Transverse colon (tissue), 4 donors: Measurements from ENCODE around the gene XXYLT1. TPM values are rescaled to one million over a fixed set of nuclear protein-coding genes. Genes with fewer than 3 reads are reported as not detected.
A peak's percentile ranks its signal among the peaks of the same experiment; 100 is the strongest.

Source experiments
- DNase-seq: peaks from one replicate; pipeline ENCODE4 v3.0.0-alpha.2; 2019
- H3K27ac ChIP-seq, 4 donors: fragments of 200-600 bp; sonication (generic); 2 replicates each; pipeline ENCODE4 v1.5.1; 2016 to 2018; ENCODE audit warnings: inconsistent platforms in 4 of 4
- H3K27me3 ChIP-seq: fragments of 200-600 bp; sonication (generic); 2 replicates; pipeline ENCODE4 v1.5.1; 2017; ENCODE audit warnings: inconsistent platforms
- H3K36me3 ChIP-seq, 4 donors: fragments of 200-600 bp; sonication (generic); 2 replicates each; pipeline ENCODE4 v1.5.1; 2017 to 2019; ENCODE audit warnings: inconsistent platforms in 4 of 4
- H3K4me1 ChIP-seq, 4 donors: fragments of 200-600 bp; sonication (generic); 2 replicates each; pipeline ENCODE4 v1.5.1; 2017 to 2020; ENCODE audit warnings: inconsistent platforms in 4 of 4
- H3K4me3 ChIP-seq, 4 donors: fragments of 200-600 bp; sonication (generic); 1 replicate in 1 of 4; 2 replicates in 3 of 4; pipeline versions ENCODE4 v1.5.1 to v1.6.1; 2017 to 2019; ENCODE audit warnings: inconsistent platforms in 4 of 4
- H3K9me3 ChIP-seq, 2 donors: fragments of 200-600 bp; sonication (generic); 2 replicates each; pipeline ENCODE4 v1.5.1; 2017 to 2019; ENCODE audit warnings: inconsistent platforms in 2 of 2
- EP300 ChIP-seq: sonication (generic); formaldehyde crosslinking; IDR thresholded peaks from one replicate; pipeline ENCODE4 v1.6.1; 2017; ENCODE audit warnings: antibody characterized with exemption, low read depth
- POLR2A ChIP-seq: fragments of 450-650 bp; IDR thresholded peaks from one replicate; pipeline ENCODE4 v1.6.1; 2016; ENCODE audit warnings: antibody characterized with exemption, mild to moderate bottlenecking, moderate library complexity
- POLR2AphosphoS5 ChIP-seq, 3 donors: sonication (generic); formaldehyde crosslinking; IDR thresholded peaks; one replicate each; pipeline ENCODE4 v1.6.1; 2016; ENCODE audit warnings: antibody characterized with exemption in 3 of 3
- WGBS, 2 donors: methylation state at CpG; one replicate each; pipeline ENCODE4 v1.1.5; 2018; ENCODE audit warnings: low coverage in 1 of 2; 5-methylcytosine and 5-hydroxymethylcytosine counted together
- in situ Hi-C, 4 donors: fragments of 200-750 bp; cut with MboI; loops; one replicate each; pipeline versions ENCODE4 v1.15.0 to v1.15.1; 2017; ENCODE audit warnings: low sequenced_read_pairs in 3 of 4, low pct_ligation_motif_present in 1 of 4, low pct_unique_long_range_greater_than_20kb in 1 of 4
- intact Hi-C: fragments of 100-400 bp; cut with DNase I; formaldehyde crosslinking; loops from one replicate; pipeline ENCODE4 v1.15.1; 2023; ENCODE audit warnings: low total_unique reads
- total RNA-seq, 4 donors: library from RNA; depleted of rRNA; stranded (reverse); fragments of >200 nt; gene quantifications; one replicate each; pipeline ENCODE4 v1.1.0, GENCODE V29; 2016
- TF ChIP-seq, protein P1 (sequence below), 5 experiments: fragments of 200-600 bp in 3 of 5; fragments of 450-650 bp in 2 of 5; sonication (generic) in 3 of 5; IDR thresholded peaks; 1 replicate in 2 of 5; 2 replicates in 3 of 5; pipeline ENCODE4 v1.5.1; 2016 to 2017; ENCODE audit warnings: antibody characterized with exemption in 5 of 5, inconsistent platforms in 3 of 5, mild to moderate bottlenecking in 2 of 5, moderate library complexity in 1 of 5

Gene XXYLT1
- total RNA-seq, 4 donors from 2014 or later: 3.0 to 10.0 (median 5.9) TPM

DNA sequence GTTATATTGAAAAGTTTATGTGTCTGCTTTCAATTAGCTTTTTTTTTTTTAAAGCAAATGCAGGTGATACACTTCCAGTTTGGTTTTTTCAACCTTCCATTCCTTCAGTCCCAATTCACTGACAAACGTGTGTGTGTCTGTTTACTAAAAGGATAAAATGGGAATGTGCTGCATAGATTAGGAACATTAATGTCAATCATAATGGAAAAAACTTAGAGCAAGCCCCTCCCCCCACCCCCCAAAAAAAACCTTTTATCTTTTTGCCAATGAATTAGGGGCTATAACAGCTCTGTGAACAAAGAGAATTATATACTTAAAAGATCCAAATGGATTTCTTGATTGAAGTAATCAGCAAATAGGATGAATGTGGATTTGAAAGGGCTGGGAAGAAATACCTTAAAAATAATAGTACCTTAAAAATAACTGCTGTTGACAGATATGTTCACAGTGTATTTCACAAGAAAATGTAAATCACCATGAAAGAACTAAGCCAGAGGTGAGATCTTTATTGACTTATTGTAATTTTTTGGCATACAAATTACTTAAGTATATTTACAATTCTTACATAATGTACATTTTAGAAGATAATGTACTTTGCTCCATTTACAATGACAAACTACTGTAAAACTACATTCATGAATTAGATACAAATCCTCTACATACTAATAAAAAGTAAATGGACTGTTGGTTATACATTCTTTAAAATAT is 3.5 kb upstream of the XXYLT1 start:
- Histone ChIP-seq H3K4me1 (peaks cover 14 to 24% (median 17%) of the 10 kb centered on the region in 4 donors), H3K27ac (no peak overlapping the region), H3K36me3 (no peaks in the 10 kb centered on the region), H3K4me3 (no peak overlapping the region), H3K9me3 (no peaks in the 10 kb centered on the region), H3K27me3 (no peaks in the 10 kb centered on the region)
- WGBS, 2 donors: 20 to 22% methylated on average over 1 of the region's 1 CpG
- intact Hi-C loops (loop anchor here (5.0 kb wide), 1 partner anchor 592 kb away; no protein-coding TSS in a partner anchor), in situ Hi-C loops (loop anchor here (5.0 to 10.0 kb wide), 3 partner anchors 160 to 250 kb away; no protein-coding TSS in a partner anchor)
- no peak for DNase-seq
- no peak for TF ChIP-seq POLR2A
- TF ChIP-seq, protein P1, sequence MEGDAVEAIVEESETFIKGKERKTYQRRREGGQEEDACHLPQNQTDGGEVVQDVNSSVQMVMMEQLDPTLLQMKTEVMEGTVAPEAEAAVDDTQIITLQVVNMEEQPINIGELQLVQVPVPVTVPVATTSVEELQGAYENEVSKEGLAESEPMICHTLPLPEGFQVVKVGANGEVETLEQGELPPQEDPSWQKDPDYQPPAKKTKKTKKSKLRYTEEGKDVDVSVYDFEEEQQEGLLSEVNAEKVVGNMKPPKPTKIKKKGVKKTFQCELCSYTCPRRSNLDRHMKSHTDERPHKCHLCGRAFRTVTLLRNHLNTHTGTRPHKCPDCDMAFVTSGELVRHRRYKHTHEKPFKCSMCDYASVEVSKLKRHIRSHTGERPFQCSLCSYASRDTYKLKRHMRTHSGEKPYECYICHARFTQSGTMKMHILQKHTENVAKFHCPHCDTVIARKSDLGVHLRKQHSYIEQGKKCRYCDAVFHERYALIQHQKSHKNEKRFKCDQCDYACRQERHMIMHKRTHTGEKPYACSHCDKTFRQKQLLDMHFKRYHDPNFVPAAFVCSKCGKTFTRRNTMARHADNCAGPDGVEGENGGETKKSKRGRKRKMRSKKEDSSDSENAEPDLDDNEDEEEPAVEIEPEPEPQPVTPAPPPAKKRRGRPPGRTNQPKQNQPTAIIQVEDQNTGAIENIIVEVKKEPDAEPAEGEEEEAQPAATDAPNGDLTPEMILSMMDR (IDR thresholded peaks at IDR 0.05): no peak
- TF ChIP-seq POLR2AphosphoS5 (IDR thresholded peaks at IDR 0.05): no peak
- TF ChIP-seq EP300: no peak

DNA sequence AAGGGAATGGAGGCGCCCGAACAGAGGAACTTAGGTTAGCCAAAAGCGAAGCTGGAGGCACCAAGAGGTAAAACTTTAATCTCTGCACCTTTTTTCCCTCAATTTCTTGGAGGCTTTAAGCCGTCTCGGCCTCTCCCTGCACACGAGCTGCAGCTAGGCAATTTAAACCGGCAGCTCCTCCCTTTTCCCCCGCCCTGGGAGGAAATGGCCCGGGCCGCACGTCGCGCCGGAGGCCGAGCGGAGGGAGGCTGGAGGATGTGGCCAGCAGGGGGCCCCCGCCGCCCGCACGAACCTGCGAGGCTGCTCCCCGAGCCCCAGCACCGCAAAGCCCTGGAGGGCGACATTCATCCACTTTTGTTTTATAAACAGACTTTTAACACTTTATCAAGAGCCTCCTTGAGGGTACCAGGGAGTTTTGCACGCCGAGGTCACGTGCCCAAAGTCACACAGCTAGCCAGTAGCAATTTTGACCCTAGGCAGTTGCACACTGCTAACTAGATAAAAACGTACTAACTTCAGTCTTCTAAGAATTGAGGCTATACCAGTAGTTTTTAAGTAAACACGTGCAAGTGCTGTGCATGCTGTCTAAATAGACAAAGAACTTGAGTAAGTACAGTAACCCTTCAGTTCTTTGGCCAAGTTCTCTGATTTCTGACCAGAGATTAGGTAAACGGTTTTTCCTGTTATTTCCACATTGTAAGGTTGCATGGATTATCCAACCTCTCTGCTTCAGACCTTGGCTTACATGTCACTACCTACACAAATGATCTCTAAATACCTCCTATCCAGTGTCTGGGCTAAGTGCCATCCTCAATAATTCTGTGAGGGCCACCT is 668 bp upstream of the XXYLT1 start:
- Histone ChIP-seq H3K9me3 (no peaks in the 10 kb centered on the region), H3K4me3 (peak overlapping the region; percentile 78 to 95 (median 92)), H3K4me1 (peaks cover 14 to 30% (median 21%) of the 10 kb centered on the region in 4 donors), H3K36me3 (no peaks in the 10 kb centered on the region), H3K27me3 (no peaks in the 10 kb centered on the region), H3K27ac (peak overlapping the region; percentile 91 to 98 (median 93))
- intact Hi-C loops (loop anchor here (5.0 kb wide), 1 partner anchor 589 kb away; no protein-coding TSS in a partner anchor), in situ Hi-C loops (loop anchor here (5.0 to 10.0 kb wide), 3 partner anchors 163 to 253 kb away; no protein-coding TSS in a partner anchor)
- TF ChIP-seq, protein P1 (IDR thresholded peaks at IDR 0.05): peak; percentile 91 to 98 (median 96)
- TF ChIP-seq POLR2AphosphoS5 (IDR thresholded peaks at IDR 0.05) (peak in 2 of 3 donors; percentile 42 to 45), POLR2A (no peak)
- DNase-seq: peak; percentile 92
- WGBS, 2 donors: 0% methylated on average over 5 to 30 of the region's 30 CpGs

DNA sequence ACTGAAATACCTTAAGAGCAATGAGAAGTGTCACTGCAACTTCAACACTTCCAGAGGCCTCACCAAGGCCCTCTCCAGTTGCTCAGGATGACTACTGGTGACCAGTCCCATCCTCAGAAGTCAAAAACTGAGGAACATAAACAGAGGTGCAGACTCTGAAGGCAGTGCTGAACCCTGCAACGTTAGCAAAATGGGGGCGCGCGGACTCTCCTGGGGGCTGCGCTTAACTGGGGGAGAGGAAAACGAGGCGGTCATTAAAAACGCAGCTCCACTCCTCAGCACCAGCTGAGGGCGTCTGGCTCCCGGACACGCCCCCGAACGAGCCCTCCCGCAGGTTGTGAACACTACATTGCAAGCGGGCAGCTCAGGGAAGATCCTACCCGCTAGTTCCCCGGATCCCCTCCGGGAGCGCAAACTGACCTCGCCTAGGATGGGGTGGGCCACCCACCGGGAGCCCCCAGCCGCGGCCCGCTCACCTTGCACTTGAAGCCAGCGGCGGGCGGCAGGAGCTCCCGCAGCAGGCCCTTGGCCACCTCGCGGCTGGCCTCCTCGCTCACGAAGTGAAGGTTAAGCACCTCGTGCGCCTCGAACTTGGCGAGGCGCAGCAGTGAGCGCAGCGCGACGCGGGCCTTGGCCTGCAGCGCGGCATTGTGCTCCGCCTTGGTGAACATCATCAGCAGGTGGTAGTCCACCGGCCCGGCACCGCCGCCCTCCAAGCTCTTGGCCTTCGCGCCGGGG is 711 bp downstream of the XXYLT1 start:
- Histone ChIP-seq H3K27ac (peak overlapping the region; percentile 91 to 98 (median 93)), H3K4me3 (peak overlapping the region; percentile 78 to 95 (median 92)), H3K36me3 (no peaks in the 10 kb centered on the region), H3K27me3 (no peaks in the 10 kb centered on the region), H3K4me1 (peaks cover 14 to 30% (median 21%) of the 10 kb centered on the region in 4 donors), H3K9me3 (no peaks in the 10 kb centered on the region)
- WGBS, 2 donors: 2% methylated on average over 48 of the region's 52 CpGs; no CpG with 5 or more reads in 1 of the 2 donors
- TF ChIP-seq EP300 (no peak), POLR2AphosphoS5 (IDR thresholded peaks at IDR 0.05) (no peak), POLR2A (no peak)
- TF ChIP-seq, protein P1 (IDR thresholded peaks at IDR 0.05): no peak
- intact Hi-C loops: loop anchor here (5.0 kb wide), 1 partner anchor 588 kb away; no protein-coding TSS in a partner anchor
- in situ Hi-C loops: loop anchor here (5.0 to 10.0 kb wide), 3 partner anchors 165 to 255 kb away; no protein-coding TSS in a partner anchor
- peak; percentile 47 for DNase-seq
